A549 (cell line): ENCODE data around the gene ATF3. TPM values are rescaled to one million over a fixed set of nuclear protein-coding genes. Genes with fewer than 3 reads are reported as not detected.

Source experiments
- ATAC-seq, 2 experiments: fragments of 200-7000 bp in 1 of 2; fragments of >200 bp in 1 of 2; cut with Nextera tagmentation in 1 of 2; cut with Tn5 transposase in 1 of 2; 3 replicates each; pipeline versions ENCODE4 v1.8.0 to v1.9.1; 2018 to 2020; ENCODE audit warnings: mild to moderate bottlenecking in 1 of 2, moderate library complexity in 1 of 2
- CTCF ChIA-PET: fragments of 300-600 bp; sonication (Branson Sonifier 250); formaldehyde crosslinking; extraction: SDS; loops from one replicate; lab custom pipeline; 2021; ENCODE audit warnings: antibody characterized with exemption, inconsistent platforms; lab: Yijun Ruan, JAX
- POLR2A ChIA-PET: fragments of 350-600 bp; formaldehyde crosslinking; extraction: SDS; loops from one replicate; lab custom pipeline; 2021; ENCODE audit warnings: antibody characterized with exemption, inconsistent platforms; lab: Yijun Ruan, JAX
- DNase-seq, 2 experiments: peaks; one replicate each; pipeline versions ENCODE4 v3.0.0 to v3.0.0-alpha.2; 2011 to 2016; ENCODE audit warnings: low read depth in 1 of 2, low spot score in 1 of 2
- FAIRE-seq: peaks from 2 replicates; lab custom pipeline; 2011; peaks lifted over from hg19 to GRCh38; lab: Jason Lieb, UNC
- H3K27ac ChIP-seq, 2 experiments: fragments of >200 bp; sonication (Bioruptor Twin); formaldehyde crosslinking; 3 replicates each; pipeline ENCODE4 v1.5.1; 2016 to 2017
- H3K4me1 ChIP-seq: fragments of >200 bp; sonication (Bioruptor Twin); formaldehyde crosslinking; 3 replicates; pipeline ENCODE4 v1.6.1; 2016
- H3K4me2 ChIP-seq: fragments of >200 bp; sonication (Bioruptor Twin); formaldehyde crosslinking; 3 replicates; pipeline ENCODE4 v1.6.1; 2016
- H3K4me3 ChIP-seq: fragments of >200 bp; sonication (Bioruptor Twin); formaldehyde crosslinking; 3 replicates; pipeline ENCODE4 v1.5.1; 2016
- H3K9me3 ChIP-seq: fragments of >200 bp; sonication (Bioruptor Twin); formaldehyde crosslinking; 3 replicates; pipeline ENCODE4 v1.6.1; 2016
- CEBPB ChIP-seq, 2 experiments: fragments of >200 bp in 1 of 2; sonication (Bioruptor Twin) in 1 of 2; formaldehyde crosslinking in 1 of 2; IDR thresholded peaks; 2 replicates each; pipeline ENCODE4 v1.6.1; 2012 to 2016
- E2F6 ChIP-seq: IDR thresholded peaks from 2 replicates; pipeline ENCODE4 v1.6.1; 2012; ENCODE audit warnings: low read depth, borderline replicate concordance
- EHF ChIP-seq: fragments of 250-450 bp; sonication (Bioruptor Pico); IDR thresholded peaks from 2 replicates; pipeline ENCODE4 v1.5.0; 2020; ENCODE audit warnings: mild to moderate bottlenecking
- EHMT2 ChIP-seq: fragments of 200-600 bp; sonication (generic); IDR thresholded peaks from 2 replicates; pipeline ENCODE4 v1.6.1; 2016; ENCODE audit warnings: antibody characterized with exemption, low read depth, mild to moderate bottlenecking, moderate library complexity
- EP300 ChIP-seq, 2 experiments: fragments of >200 bp; sonication (Bioruptor Twin); formaldehyde crosslinking; IDR thresholded peaks; 2 replicates in 1 of 2; 3 replicates in 1 of 2; pipeline ENCODE4 v1.6.1; 2016 to 2017
- ESRRA ChIP-seq: fragments of 150-350 bp; IDR thresholded peaks from 2 replicates; pipeline ENCODE4 v1.6.1; 2014; ENCODE audit warnings: mild to moderate bottlenecking, low read length, borderline replicate concordance
- FOSL2 ChIP-seq, 2 experiments: fragments of 450-650 bp in 1 of 2; fragments of >200 bp in 1 of 2; sonication (Bioruptor Twin) in 1 of 2; formaldehyde crosslinking; IDR thresholded peaks; 2 replicates each; pipeline versions ENCODE4 v1.5.0 to v1.6.1; 2016 to 2020; ENCODE audit warnings: mild to moderate bottlenecking in 1 of 2, moderate library complexity in 1 of 2
- GATA3 ChIP-seq: IDR thresholded peaks from 2 replicates; pipeline ENCODE4 v1.6.1; 2012; ENCODE audit warnings: borderline replicate concordance
- HDAC2 ChIP-seq: fragments of 200-600 bp; sonication (generic); IDR thresholded peaks from 2 replicates; pipeline ENCODE4 v1.6.1; 2016
- HES2 ChIP-seq: fragments of >200 bp; sonication (Bioruptor Twin); formaldehyde crosslinking; IDR thresholded peaks from 2 replicates; pipeline ENCODE4 v1.6.1; 2016
- HOXA7 ChIP-seq: fragments of 250-450 bp; sonication (Bioruptor Pico); IDR thresholded peaks from 2 replicates; pipeline ENCODE4 v1.5.0; 2020; ENCODE audit warnings: mild to moderate bottlenecking, moderate library complexity
- JUN ChIP-seq, 2 experiments: fragments of >200 bp; sonication (Bioruptor Twin); formaldehyde crosslinking; IDR thresholded peaks; 2 replicates in 1 of 2; 3 replicates in 1 of 2; pipeline ENCODE4 v1.6.1; 2016 to 2017
- MAZ ChIP-seq: fragments of 150-350 bp; IDR thresholded peaks from 2 replicates; pipeline ENCODE4 v1.6.1; 2014; ENCODE audit warnings: antibody characterized with exemption, low read depth, low read length, borderline replicate concordance
- MYC ChIP-seq: IDR thresholded peaks from 2 replicates; pipeline ENCODE4 v1.6.1; 2012; ENCODE audit warnings: mild to moderate bottlenecking, inconsistent platforms, low read length, improper control_type of control experiment, borderline replicate concordance
- NPAS2 ChIP-seq: fragments of 250-450 bp; sonication (Bioruptor Pico); IDR thresholded peaks from 2 replicates; pipeline ENCODE4 v1.8.0; 2022; ENCODE audit warnings: mild to moderate bottlenecking, moderate library complexity, borderline replicate concordance
- POLR2A ChIP-seq: IDR thresholded peaks from 2 replicates; pipeline ENCODE4 v1.6.1; 2012; ENCODE audit warnings: mild to moderate bottlenecking, low read length
- POLR2AphosphoS2 ChIP-seq: conservative IDR thresholded peaks from 2 replicates; pipeline ENCODE4 v1.6.1; 2012; ENCODE audit warnings: low read length, improper control_type of control experiment, inconsistent platforms
- RAD21 ChIP-seq, 2 experiments: fragments of >200 bp in 1 of 2; sonication (Bioruptor Twin) in 1 of 2; formaldehyde crosslinking in 1 of 2; IDR thresholded peaks in 1 of 2; conservative IDR thresholded peaks in 1 of 2; 2 replicates in 1 of 2; 3 replicates in 1 of 2; pipeline ENCODE4 v1.6.1; 2012 to 2018; ENCODE audit warnings: inconsistent platforms in 1 of 2
- RARB ChIP-seq: fragments of 250-450 bp; sonication (Bioruptor Pico); IDR thresholded peaks from 2 replicates; pipeline ENCODE4 v1.8.0; 2021; ENCODE audit warnings: mild to moderate bottlenecking, moderate library complexity
- RCOR1 ChIP-seq: fragments of 150-350 bp; IDR thresholded peaks from 2 replicates; pipeline ENCODE4 v1.6.1; 2014; ENCODE audit warnings: antibody characterized with exemption, low read length, low read depth
- RNF2 ChIP-seq: fragments of 200-600 bp; sonication (generic); IDR thresholded peaks from 2 replicates; pipeline ENCODE4 v1.6.1; 2016; ENCODE audit warnings: low read depth, mild to moderate bottlenecking, antibody characterized with exemption, moderate library complexity, borderline replicate concordance
- SMC3 ChIP-seq: fragments of >200 bp; sonication (Bioruptor Twin); formaldehyde crosslinking; IDR thresholded peaks from 3 replicates; pipeline ENCODE4 v1.6.1; 2018; ENCODE audit warnings: inconsistent platforms
- SREBF2 ChIP-seq: fragments of 450-650 bp; IDR thresholded peaks from 2 replicates; pipeline ENCODE4 v1.6.1; 2014; ENCODE audit warnings: mild to moderate bottlenecking, moderate library complexity
- TP53 ChIP-seq: fragments of 250-450 bp; sonication (Bioruptor Pico); IDR thresholded peaks from 2 replicates; pipeline ENCODE4 v1.5.0; 2021; ENCODE audit warnings: mild to moderate bottlenecking, moderate library complexity
- ZC3H11A ChIP-seq: fragments of 450-650 bp; IDR thresholded peaks from 2 replicates; pipeline ENCODE4 v1.6.1; 2014; ENCODE audit warnings: antibody characterized with exemption, mild to moderate bottlenecking
- ZNF302 ChIP-seq: fragments of 250-450 bp; sonication (Bioruptor Pico); IDR thresholded peaks from 2 replicates; pipeline ENCODE4 v1.9.0; 2021; ENCODE audit warnings: inconsistent platforms, mild to moderate bottlenecking, moderate library complexity
- ZSCAN20 ChIP-seq: fragments of 250-450 bp; sonication (Bioruptor Pico); IDR thresholded peaks from 2 replicates; pipeline ENCODE4 v1.8.0; 2022; ENCODE audit warnings: mild to moderate bottlenecking, moderate library complexity
- WGBS: methylation state at CpG from one replicate; pipeline ENCODE4 v1.1.6; 2017; ENCODE audit errors: missing lambda C conversion rate; 5-methylcytosine and 5-hydroxymethylcytosine counted together
- polyA plus RNA-seq, 4 experiments: library from polyadenylated mRNA; depleted of rRNA in 3 of 4; stranded (reverse); fragments of >200 nt; fragmentation: RNase III in 1 of 4; extraction: RNeasy Plus Mini Kit Qiagen cat#74134 plus additional on column Dnase treatment in 1 of 4; gene quantifications; 2 replicates in 3 of 4; 3 replicates in 1 of 4; pipeline ENCODE4 v1.2.3, GENCODE V29; 2011 to 2017
- TF ChIP-seq, protein P1 (sequence below): fragments of >200 bp; sonication (Bioruptor Twin); formaldehyde crosslinking; IDR thresholded peaks from 3 replicates; pipeline ENCODE4 v1.5.1; 2016
- TF ChIP-seq, protein P2 (sequence below): IDR thresholded peaks from 2 replicates; pipeline ENCODE4 v1.6.1; 2012
- TF ChIP-seq, protein P3 (sequence below): fragments of 450-650 bp; IDR thresholded peaks from 2 replicates; pipeline ENCODE4 v1.6.1; 2014; ENCODE audit warnings: antibody characterized with exemption
- TF ChIP-seq, protein P4 (sequence below): fragments of 250-450 bp; sonication (Bioruptor Pico); IDR thresholded peaks from 2 replicates; pipeline ENCODE4 v1.5.0; 2021; ENCODE audit warnings: mild to moderate bottlenecking, moderate library complexity, borderline replicate concordance

Gene ATF3
- polyA plus RNA-seq, 2 of the 4 experiments (the other 2 are of a cell fraction), result 4.4 to 62.9 TPM

- ChIA-PET CTCF (interaction anchor here (0.6 to 2.8 kb wide), 3 partner anchors 13 to 107 kb away, joined by 3 to 11 read pairs (median 6); no protein-coding TSS in a partner anchor), POLR2A (no interaction called here)
- 78% methylated on average over 7 of the region's 7 CpGs for WGBS
- Histone ChIP-seq H3K27ac (no peak overlapping the region), H3K4me1 (peaks cover 4% of the 10 kb centered on the region; the same call in 1 of the 3 replicates), H3K9me3 (no peaks in the 10 kb centered on the region), H3K4me2 (no peak overlapping the region), H3K4me3 (no peak overlapping the region)
- FAIRE-seq, result no peak
- TF ChIP-seq HOXA7 (CRISPR knock-in tag) (no peak), HES2 (no peak), E2F6 (no peak), HDAC2 (no peak), EHF (CRISPR knock-in tag) (no peak), SMC3 (no peak), EP300 (IDR thresholded peaks at IDR 0.05) (no peak), RARB (CRISPR knock-in tag) (no peak), ZC3H11A (no peak), RCOR1 (no peak), RAD21 (conservative IDR thresholded peaks at IDR 0.05 in 1 of 2, IDR thresholded peaks at IDR 0.05 in 1 of 2) (no peak), ESRRA (no peak), ZNF302 (no peak), NPAS2 (no peak), ZSCAN20 (CRISPR knock-in tag) (no peak)
- TF ChIP-seq, protein P1, sequence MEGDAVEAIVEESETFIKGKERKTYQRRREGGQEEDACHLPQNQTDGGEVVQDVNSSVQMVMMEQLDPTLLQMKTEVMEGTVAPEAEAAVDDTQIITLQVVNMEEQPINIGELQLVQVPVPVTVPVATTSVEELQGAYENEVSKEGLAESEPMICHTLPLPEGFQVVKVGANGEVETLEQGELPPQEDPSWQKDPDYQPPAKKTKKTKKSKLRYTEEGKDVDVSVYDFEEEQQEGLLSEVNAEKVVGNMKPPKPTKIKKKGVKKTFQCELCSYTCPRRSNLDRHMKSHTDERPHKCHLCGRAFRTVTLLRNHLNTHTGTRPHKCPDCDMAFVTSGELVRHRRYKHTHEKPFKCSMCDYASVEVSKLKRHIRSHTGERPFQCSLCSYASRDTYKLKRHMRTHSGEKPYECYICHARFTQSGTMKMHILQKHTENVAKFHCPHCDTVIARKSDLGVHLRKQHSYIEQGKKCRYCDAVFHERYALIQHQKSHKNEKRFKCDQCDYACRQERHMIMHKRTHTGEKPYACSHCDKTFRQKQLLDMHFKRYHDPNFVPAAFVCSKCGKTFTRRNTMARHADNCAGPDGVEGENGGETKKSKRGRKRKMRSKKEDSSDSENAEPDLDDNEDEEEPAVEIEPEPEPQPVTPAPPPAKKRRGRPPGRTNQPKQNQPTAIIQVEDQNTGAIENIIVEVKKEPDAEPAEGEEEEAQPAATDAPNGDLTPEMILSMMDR, result no peak
- TF ChIP-seq, protein P2, sequence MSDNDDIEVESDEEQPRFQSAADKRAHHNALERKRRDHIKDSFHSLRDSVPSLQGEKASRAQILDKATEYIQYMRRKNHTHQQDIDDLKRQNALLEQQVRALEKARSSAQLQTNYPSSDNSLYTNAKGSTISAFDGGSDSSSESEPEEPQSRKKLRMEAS, result no peak
- TF ChIP-seq, protein P3, sequence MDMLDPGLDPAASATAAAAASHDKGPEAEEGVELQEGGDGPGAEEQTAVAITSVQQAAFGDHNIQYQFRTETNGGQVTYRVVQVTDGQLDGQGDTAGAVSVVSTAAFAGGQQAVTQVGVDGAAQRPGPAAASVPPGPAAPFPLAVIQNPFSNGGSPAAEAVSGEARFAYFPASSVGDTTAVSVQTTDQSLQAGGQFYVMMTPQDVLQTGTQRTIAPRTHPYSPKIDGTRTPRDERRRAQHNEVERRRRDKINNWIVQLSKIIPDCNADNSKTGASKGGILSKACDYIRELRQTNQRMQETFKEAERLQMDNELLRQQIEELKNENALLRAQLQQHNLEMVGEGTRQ, result no peak
- ATAC-seq, result no peak
- no peak for DNase-seq
Observed at GRCh38 chr1:212583643-212584042, 24.9 kb upstream of the ATF3 start.

- DNase-seq (no peak), ATAC-seq (no peak)
- ChIA-PET CTCF (interaction anchor here (1.1 to 2.8 kb wide), 2 partner anchors 12 to 107 kb away, joined by 6 to 11 read pairs; no protein-coding TSS in a partner anchor), POLR2A (interaction anchor here (4.5 kb wide), 1 partner anchor 24 kb away, joined by 14 read pairs; the partner anchor contains the start of gene ATF3)
- 73% methylated on average over 5 of the region's 5 CpGs for WGBS
- Histone ChIP-seq H3K27ac (no peak overlapping the region), H3K4me2 (no peak overlapping the region), H3K4me3 (no peak overlapping the region)
- TF ChIP-seq SREBF2, result no peak
- TF ChIP-seq MAZ, result no peak
- no peak for TF ChIP-seq RAD21 (conservative IDR thresholded peaks at IDR 0.05 in 1 of 2, IDR thresholded peaks at IDR 0.05 in 1 of 2)
- TF ChIP-seq, protein P4, sequence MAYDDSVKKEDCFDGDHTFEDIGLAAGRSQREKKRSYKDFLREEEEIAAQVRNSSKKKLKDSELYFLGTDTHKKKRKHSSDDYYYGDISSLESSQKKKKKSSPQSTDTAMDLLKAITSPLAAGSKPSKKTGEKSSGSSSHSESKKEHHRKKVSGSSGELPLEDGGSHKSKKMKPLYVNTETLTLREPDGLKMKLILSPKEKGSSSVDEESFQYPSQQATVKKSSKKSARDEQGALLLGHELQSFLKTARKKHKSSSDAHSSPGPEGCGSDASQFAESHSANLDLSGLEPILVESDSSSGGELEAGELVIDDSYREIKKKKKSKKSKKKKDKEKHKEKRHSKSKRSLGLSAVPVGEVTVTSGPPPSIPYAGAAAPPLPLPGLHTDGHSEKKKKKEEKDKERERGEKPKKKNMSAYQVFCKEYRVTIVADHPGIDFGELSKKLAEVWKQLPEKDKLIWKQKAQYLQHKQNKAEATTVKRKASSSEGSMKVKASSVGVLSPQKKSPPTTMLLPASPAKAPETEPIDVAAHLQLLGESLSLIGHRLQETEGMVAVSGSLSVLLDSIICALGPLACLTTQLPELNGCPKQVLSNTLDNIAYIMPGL (CRISPR knock-in tag), result no peak
- TF ChIP-seq JUN (IDR thresholded peaks at IDR 0.05), result no peak
- TF ChIP-seq EHMT2, result no peak
- TF ChIP-seq FOSL2 (IDR thresholded peaks at IDR 0.05), result no peak
- TF ChIP-seq FOSL2 (CRISPR knock-in tag; IDR thresholded peaks at IDR 0.05), result no peak
- TF ChIP-seq CEBPB (IDR thresholded peaks at IDR 0.05), result no peak
- no peak for TF ChIP-seq POLR2A
- TF ChIP-seq POLR2AphosphoS2, result no peak
- TF ChIP-seq TP53 (CRISPR knock-in tag), result no peak
- no peak for TF ChIP-seq GATA3
- no peak for TF ChIP-seq RNF2
- TF ChIP-seq E2F6, result no peak
- no peak for TF ChIP-seq MYC
- TF ChIP-seq ZNF302, result no peak
- TF ChIP-seq, all 56 proteins: peak for 0
- H3K4me1 ChIP-seq, result peaks cover 4% of the 10 kb centered on the region; the same call in 1 of the 3 replicates
- no peaks in the 10 kb centered on the region for H3K9me3 ChIP-seq
- no peak for FAIRE-seq
Observed at GRCh38 chr1:212584092-212584886, 24.3 kb upstream of the ATF3 start.
